Measurements from ENCODE around the gene ZFP3.
"Not testable (repeated sequence)": the region's sequence is repeated elsewhere in the genome, so short reads cannot be mapped to it uniquely, and the experiment has no call there.

ZFP3 gene

DNA sequence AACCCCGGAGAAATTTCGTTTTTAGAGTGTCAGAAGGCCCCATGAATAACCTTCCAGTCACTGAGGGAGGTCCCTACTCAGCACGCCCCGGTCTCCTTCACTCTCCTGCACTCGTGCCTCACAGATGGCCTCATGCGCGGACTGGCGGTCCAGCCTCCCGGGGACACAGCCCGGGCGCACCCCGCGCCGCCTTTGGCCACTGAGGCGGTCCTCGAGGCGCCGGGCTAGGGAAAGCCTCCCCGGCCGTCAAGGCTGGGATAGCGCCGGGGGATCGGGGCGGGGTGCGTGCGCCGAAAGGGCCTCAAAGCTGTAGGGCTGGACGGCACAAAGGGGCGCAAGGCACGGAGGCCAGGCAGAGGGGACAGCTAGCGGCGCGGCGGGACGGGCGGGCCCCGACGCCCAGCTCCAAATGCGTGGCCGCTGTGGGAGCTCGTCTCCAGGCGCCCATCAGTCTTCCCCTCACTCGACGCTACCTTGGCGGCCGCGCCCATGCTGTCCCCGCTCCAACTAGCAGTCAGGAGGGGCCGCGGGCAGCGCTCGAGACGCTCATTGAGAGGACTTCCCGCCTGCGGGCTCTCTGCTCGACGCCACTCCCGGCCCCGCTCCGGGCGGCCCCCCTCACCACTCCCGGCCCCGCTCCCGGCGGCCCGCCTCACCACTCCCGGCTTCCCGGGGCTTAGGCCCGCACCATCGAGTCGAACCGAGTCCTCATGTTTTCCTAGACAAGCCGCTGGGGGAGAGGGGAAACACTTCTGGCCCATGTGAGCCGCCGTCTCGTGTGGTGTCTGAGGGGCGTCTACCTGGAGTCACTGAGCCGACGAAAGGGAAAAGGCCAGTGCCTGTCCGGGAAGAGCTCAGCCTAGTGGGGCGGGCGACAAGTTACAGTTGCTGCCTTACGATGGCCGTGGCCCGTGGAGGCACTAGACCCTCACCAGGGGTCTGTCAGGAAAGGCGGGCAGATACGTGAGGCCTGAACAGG, 37.7 kb downstream of the ZFP3 start, which contains the start of gene USP6:
USP6 (plus strand) TSS at position 360 of the 979 bp plus-strand sequence. CDS start 14,336 bp downstream, outside the sequence.
- no peaks in the 10 kb centered on the region for H4K20me1 ChIP-seq (ENCODE audit: insufficient read depth, low read length)
- no peak within 1 kb of the TSS for H3K4me2 ChIP-seq (ENCODE audit: insufficient read depth, low read length)
- DNase-seq (no peak), ATAC-seq (ENCODE audit: insufficient read depth, low read depth) (no peak)
- H2AFZ ChIP-seq (ENCODE audit: low read depth, low read length): no peak within 1 kb of the TSS
- H3K36me3 ChIP-seq (ENCODE audit: insufficient read depth, low read length): peaks cover 8% of the 10 kb centered on the region
- peaks cover 17% of the 10 kb centered on the region for H3K79me2 ChIP-seq (ENCODE audit: insufficient read depth, low read length)
- TF ChIP-seq, protein P1, sequence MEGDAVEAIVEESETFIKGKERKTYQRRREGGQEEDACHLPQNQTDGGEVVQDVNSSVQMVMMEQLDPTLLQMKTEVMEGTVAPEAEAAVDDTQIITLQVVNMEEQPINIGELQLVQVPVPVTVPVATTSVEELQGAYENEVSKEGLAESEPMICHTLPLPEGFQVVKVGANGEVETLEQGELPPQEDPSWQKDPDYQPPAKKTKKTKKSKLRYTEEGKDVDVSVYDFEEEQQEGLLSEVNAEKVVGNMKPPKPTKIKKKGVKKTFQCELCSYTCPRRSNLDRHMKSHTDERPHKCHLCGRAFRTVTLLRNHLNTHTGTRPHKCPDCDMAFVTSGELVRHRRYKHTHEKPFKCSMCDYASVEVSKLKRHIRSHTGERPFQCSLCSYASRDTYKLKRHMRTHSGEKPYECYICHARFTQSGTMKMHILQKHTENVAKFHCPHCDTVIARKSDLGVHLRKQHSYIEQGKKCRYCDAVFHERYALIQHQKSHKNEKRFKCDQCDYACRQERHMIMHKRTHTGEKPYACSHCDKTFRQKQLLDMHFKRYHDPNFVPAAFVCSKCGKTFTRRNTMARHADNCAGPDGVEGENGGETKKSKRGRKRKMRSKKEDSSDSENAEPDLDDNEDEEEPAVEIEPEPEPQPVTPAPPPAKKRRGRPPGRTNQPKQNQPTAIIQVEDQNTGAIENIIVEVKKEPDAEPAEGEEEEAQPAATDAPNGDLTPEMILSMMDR (IDR thresholded peaks at IDR 0.05; ENCODE audit: borderline replicate concordance, extremely low read depth, low read length, poor library complexity, severe bottlenecking): no peak
- no peak for TF ChIP-seq EZH2 (IDR thresholded peaks at IDR 0.05; ENCODE audit: borderline replicate concordance, low read depth, low read length, severe bottlenecking)
- H3K9me3 ChIP-seq (ENCODE audit: insufficient read depth, low read length, severe bottlenecking): peaks cover 3% of the 10 kb centered on the region
- no peak within 1 kb of the TSS for H3K9ac ChIP-seq (ENCODE audit: low read depth, low read length)
- no peak within 1 kb of the TSS for H3K4me3 ChIP-seq (ENCODE audit: low read depth in 1 of 2, low read length in 2 of 2)
- H3K27me3 ChIP-seq (ENCODE audit: insufficient read depth, low read length, poor library complexity): no peaks in the 10 kb centered on the region
- H3K4me1 ChIP-seq (ENCODE audit: insufficient read depth, low read length): peaks cover 10% of the 10 kb centered on the region
- H3K27ac ChIP-seq (ENCODE audit: low read length): no peak within 1 kb of the TSS

DNA sequence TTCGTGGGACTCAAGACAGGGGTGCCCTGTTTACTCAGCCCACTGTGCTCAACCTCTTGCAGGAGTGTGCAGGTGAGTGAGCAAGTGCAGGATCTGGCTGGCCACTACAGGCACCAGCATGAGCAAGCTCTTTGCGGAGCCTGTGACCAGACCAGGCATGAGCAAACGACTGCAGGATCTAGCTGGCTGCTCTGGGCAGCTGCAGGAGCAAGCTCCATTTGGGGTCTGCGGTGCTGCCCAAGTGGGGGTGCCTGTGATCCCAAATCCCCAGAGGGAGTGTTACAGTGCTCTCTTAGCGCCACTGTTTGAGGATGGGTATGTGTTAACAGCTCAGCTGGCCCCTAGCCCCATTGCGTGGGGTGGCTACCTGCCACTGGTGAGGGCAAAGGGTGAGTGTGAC, 40.0 kb downstream of the ZFP3 start:
- no peak overlapping the region for H3K27ac ChIP-seq (ENCODE audit: low read length)
- H3K4me3 ChIP-seq (ENCODE audit: low read depth in 1 of 2, low read length in 2 of 2): no peak overlapping the region
- DNase-seq (no peak), ATAC-seq (ENCODE audit: insufficient read depth, low read depth) (no peak)
- H2AFZ ChIP-seq (ENCODE audit: low read depth, low read length): no peak overlapping the region
- H3K27me3 ChIP-seq (ENCODE audit: insufficient read depth, low read length, poor library complexity): no peaks in the 10 kb centered on the region
- peaks cover 8% of the 10 kb centered on the region for H3K36me3 ChIP-seq (ENCODE audit: insufficient read depth, low read length)
- TF ChIP-seq, protein P1 (IDR thresholded peaks at IDR 0.05; ENCODE audit: borderline replicate concordance, extremely low read depth, low read length, poor library complexity, severe bottlenecking): no peak
- TF ChIP-seq EZH2 (IDR thresholded peaks at IDR 0.05; ENCODE audit: borderline replicate concordance, low read depth, low read length, severe bottlenecking): no peak
- no peaks in the 10 kb centered on the region for H4K20me1 ChIP-seq (ENCODE audit: insufficient read depth, low read length)
- no peak overlapping the region for H3K4me2 ChIP-seq (ENCODE audit: insufficient read depth, low read length)
- H3K9me3 ChIP-seq (ENCODE audit: insufficient read depth, low read length, severe bottlenecking): peaks cover 3% of the 10 kb centered on the region
- H3K9ac ChIP-seq (ENCODE audit: low read depth, low read length): no peak overlapping the region
- H3K79me2 ChIP-seq (ENCODE audit: insufficient read depth, low read length): no peaks in the 10 kb centered on the region
- H3K4me1 ChIP-seq (ENCODE audit: insufficient read depth, low read length): peaks cover 4% of the 10 kb centered on the region

DNA sequence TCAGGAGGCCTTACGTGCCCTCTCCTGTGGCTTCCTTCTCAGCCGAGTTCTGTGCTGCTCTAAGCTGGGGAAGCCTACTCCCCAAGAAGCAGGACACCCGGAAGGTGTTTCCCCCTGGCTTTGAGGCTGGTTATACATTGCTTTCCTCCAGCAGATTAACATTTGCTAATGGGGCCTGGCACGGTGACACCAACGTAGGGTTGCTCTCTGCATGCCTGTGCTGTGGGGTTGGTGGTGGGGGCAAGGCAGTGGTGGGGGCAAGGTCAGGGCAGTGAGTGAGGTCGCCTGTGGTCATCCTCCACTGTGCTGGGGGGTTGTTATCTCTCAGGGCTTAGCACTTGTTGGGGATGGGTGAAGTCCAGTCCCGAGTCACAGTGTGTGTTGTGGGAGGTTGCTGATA, 41.8 kb downstream of the ZFP3 start:
- H4K20me1 ChIP-seq (ENCODE audit: insufficient read depth, low read length): no peaks in the 10 kb centered on the region
- ATAC-seq (ENCODE audit: insufficient read depth, low read depth): no peak
- H3K36me3 ChIP-seq (ENCODE audit: insufficient read depth, low read length): no peaks in the 10 kb centered on the region
- no peak overlapping the region for H3K9ac ChIP-seq (ENCODE audit: low read depth, low read length)
- no peak for DNase-seq
- no peaks in the 10 kb centered on the region for H3K79me2 ChIP-seq (ENCODE audit: insufficient read depth, low read length)
- peaks cover 3% of the 10 kb centered on the region for H3K9me3 ChIP-seq (ENCODE audit: insufficient read depth, low read length, severe bottlenecking)
- no peaks in the 10 kb centered on the region for H3K27me3 ChIP-seq (ENCODE audit: insufficient read depth, low read length, poor library complexity)
- no peak overlapping the region for H3K27ac ChIP-seq (ENCODE audit: low read length)
- TF ChIP-seq, protein P1 (IDR thresholded peaks at IDR 0.05; ENCODE audit: borderline replicate concordance, extremely low read depth, low read length, poor library complexity, severe bottlenecking): no peak
- TF ChIP-seq EZH2 (IDR thresholded peaks at IDR 0.05; ENCODE audit: borderline replicate concordance, low read depth, low read length, severe bottlenecking): no peak
- no peak overlapping the region for H2AFZ ChIP-seq (ENCODE audit: low read depth, low read length)
- no peak overlapping the region for H3K4me3 ChIP-seq (ENCODE audit: low read depth in 1 of 2, low read length in 2 of 2)
- H3K4me1 ChIP-seq (ENCODE audit: insufficient read depth, low read length): no peaks in the 10 kb centered on the region
- H3K4me2 ChIP-seq (ENCODE audit: insufficient read depth, low read length): no peak overlapping the region

DNA sequence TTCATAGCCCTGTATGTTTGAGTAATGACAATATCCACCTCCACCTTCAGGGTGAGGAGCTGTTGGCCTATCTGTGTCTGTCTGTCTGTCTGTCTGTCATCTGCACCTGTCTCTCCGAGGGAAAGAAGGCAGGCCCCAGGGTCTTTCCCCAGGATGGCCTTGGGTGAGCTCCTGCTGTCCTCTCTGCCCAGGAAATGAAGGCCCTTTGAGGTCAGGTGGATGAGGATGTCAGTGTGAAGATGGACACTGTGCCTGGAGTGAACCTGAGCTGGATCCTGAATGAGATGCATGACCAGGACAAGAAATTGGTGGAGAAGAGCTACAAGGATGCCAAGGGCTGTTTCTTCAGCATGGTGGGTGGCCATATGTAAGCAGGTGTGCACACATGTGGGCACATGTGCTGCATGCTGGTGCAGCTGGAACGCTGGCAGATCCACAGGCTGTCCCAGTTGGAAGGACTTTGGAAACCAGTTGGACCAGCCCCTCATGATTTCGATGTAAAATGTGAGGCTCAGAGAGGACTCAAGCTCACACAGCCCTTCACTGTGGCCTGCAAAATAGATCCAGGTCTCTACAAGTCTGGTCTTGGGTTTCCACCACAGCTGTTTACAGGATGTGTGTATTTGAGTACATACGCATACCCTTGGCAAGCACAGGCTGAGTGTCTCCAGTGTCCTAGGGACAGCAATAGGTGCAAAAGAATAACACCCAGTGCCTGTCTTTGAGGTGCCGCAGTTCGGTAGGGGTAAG, 42.3 kb downstream of the ZFP3 start:
- not testable (repeated sequence) for ATAC-seq (ENCODE audit: insufficient read depth, low read depth); H3K27me3 ChIP-seq (ENCODE audit: insufficient read depth, low read length, poor library complexity); DNase-seq

More for the DNA sequence above, 42.3 kb downstream of the ZFP3 start:
- not testable (repeated sequence) for H3K4me3 ChIP-seq (ENCODE audit: low read depth in 1 of 2, low read length in 2 of 2); H3K27ac ChIP-seq (ENCODE audit: low read length); H3K4me2 ChIP-seq (ENCODE audit: insufficient read depth, low read length); H3K4me1 ChIP-seq (ENCODE audit: insufficient read depth, low read length); H3K9ac ChIP-seq (ENCODE audit: low read depth, low read length); H2AFZ ChIP-seq (ENCODE audit: low read depth, low read length); H4K20me1 ChIP-seq (ENCODE audit: insufficient read depth, low read length); H3K79me2 ChIP-seq (ENCODE audit: insufficient read depth, low read length); H3K9me3 ChIP-seq (ENCODE audit: insufficient read depth, low read length, severe bottlenecking); H3K36me3 ChIP-seq (ENCODE audit: insufficient read depth, low read length)

Measured in DND-41 (cell line).